ENCODE measurements around the gene HNF1A. TPM values are rescaled to one million over a fixed set of nuclear protein-coding genes. Genes with fewer than 3 reads are reported as not detected.

HNF1A gene
- total and polyA plus RNA-seq, 9 of the 15 experiments (the other 6 are each of a cell fraction or from before 2014, with no cell fraction given) = not detected

DNA sequence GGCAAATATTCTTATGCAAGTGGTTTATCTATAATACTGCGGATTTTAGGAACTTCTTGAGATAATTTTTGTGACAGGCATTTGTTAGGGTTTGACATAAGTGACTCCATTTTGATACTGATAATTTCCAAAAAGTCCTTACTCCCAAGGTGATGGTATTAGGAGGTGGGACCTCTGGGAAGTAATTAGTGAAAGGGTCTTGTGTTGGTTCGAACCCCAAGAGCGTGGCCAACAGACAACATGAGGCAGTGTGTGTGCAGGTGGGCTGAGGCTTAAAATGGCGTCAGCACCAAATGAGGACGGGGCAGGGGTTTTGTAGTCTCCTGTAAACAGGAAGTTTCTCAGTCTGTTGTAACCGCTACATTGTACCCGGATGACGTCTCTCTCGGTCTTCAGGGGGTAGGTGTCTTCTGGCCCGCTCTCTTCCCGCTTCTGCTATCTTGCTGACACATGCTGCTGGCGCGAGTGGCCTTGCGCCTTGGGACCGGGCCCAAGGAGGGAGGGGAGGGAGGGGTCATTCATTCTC is 39.7 kb downstream of the HNF1A start (continued):
- TF ChIP-seq, protein P1, sequence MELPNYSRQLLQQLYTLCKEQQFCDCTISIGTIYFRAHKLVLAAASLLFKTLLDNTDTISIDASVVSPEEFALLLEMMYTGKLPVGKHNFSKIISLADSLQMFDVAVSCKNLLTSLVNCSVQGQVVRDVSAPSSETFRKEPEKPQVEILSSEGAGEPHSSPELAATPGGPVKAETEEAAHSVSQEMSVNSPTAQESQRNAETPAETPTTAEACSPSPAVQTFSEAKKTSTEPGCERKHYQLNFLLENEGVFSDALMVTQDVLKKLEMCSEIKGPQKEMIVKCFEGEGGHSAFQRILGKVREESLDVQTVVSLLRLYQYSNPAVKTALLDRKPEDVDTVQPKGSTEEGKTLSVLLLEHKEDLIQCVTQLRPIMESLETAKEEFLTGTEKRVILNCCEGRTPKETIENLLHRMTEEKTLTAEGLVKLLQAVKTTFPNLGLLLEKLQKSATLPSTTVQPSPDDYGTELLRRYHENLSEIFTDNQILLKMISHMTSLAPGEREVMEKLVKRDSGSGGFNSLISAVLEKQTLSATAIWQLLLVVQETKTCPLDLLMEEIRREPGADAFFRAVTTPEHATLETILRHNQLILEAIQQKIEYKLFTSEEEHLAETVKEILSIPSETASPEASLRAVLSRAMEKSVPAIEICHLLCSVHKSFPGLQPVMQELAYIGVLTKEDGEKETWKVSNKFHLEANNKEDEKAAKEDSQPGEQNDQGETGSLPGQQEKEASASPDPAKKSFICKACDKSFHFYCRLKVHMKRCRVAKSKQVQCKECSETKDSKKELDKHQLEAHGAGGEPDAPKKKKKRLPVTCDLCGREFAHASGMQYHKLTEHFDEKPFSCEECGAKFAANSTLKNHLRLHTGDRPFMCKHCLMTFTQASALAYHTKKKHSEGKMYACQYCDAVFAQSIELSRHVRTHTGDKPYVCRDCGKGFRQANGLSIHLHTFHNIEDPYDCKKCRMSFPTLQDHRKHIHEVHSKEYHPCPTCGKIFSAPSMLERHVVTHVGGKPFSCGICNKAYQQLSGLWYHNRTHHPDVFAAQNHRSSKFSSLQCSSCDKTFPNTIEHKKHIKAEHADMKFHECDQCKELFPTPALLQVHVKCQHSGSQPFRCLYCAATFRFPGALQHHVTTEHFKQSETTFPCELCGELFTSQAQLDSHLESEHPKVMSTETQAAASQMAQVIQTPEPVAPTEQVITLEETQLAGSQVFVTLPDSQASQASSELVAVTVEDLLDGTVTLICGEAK (IDR thresholded peaks at IDR 0.05) = peak; percentile 44; the same call in 1 of the 2 replicates
- TF ChIP-seq, protein P1 (CRISPR knock-in tag; IDR thresholded peaks at IDR 0.05) = no peak
- TF ChIP-seq CSDE1 (IDR thresholded peaks at IDR 0.05) (no peak), KDM5B (IDR thresholded peaks at IDR 0.05; ENCODE audit: insufficient replicate concordance, low read depth, low read length) (no peak), PYGO2 (tag; IDR thresholded peaks at IDR 0.05) (peak; percentile 97), ZNF140 (CRISPR knock-in tag; IDR thresholded peaks at IDR 0.05) (peak; percentile 93), CTCF (IDR thresholded peaks at IDR 0.05 in 2 of 3, conservative IDR thresholded peaks at IDR 0.05 in 1 of 3; ENCODE audit: insufficient read depth in 2 of 3, low read depth in 1 of 3, low read length in 3 of 3) (no peak), POLR2H (tag; IDR thresholded peaks at IDR 0.05; ENCODE audit: low read depth) (peak; percentile 75; the same call in 1 of the 2 replicates), TCF3 (CRISPR knock-in tag; IDR thresholded peaks at IDR 0.05) (peak; percentile 45; the same call in 1 of the 2 replicates), SRSF9 (IDR thresholded peaks at IDR 0.05; ENCODE audit: borderline replicate concordance, low read depth, low read length) (no peak), PTBP1 (IDR thresholded peaks at IDR 0.05; ENCODE audit: low read depth, low read length) (no peak), ZEB2 (IDR thresholded peaks at IDR 0.05) (no peak), SMAD1 (IDR thresholded peaks at IDR 0.05; ENCODE audit: low read depth, low read length, partially characterized antibody) (no peak), HMG20A (CRISPR knock-in tag; conservative IDR thresholded peaks at IDR 0.05) (no peak), USF1 (CRISPR knock-in tag; IDR thresholded peaks at IDR 0.05) (no peak), CREM (IDR thresholded peaks at IDR 0.05; ENCODE audit: low read depth) (peak; percentile 85), CEBPG (CRISPR knock-in tag; IDR thresholded peaks at IDR 0.05) (no peak), CEBPG (tag; conservative IDR thresholded peaks at IDR 0.05 in 1 of 2, IDR thresholded peaks at IDR 0.05 in 1 of 2) (no peak)

All from K562 (cell line).